GM12865 (cell line): Measurements from ENCODE around the gene ZNF318.
"Not testable (repeated sequence)": the region's sequence is repeated elsewhere in the genome, so short reads cannot be mapped to it uniquely, and the experiment has no call there.

ENCODE experiments used
- DNase-seq: peaks from one replicate; pipeline ENCODE4 v3.0.0; 2010; ENCODE audit warnings: low read depth
- H3K4me3 ChIP-seq: 2 replicates; pipeline ENCODE4 v1.5.1; 2011; ENCODE audit warnings: mild to moderate bottlenecking, low read depth, low read length, control low read depth
- CTCF ChIP-seq: IDR thresholded peaks from 2 replicates; pipeline ENCODE4 v1.5.1; 2011; ENCODE audit warnings: low read length, control low read depth, low read depth, inconsistent platforms; ENCODE audit not compliant: insufficient read depth; ENCODE audit errors: missing control alignments

Gene ZNF318

GRCh38 chr6:43378631-43379030 is 9.2 kb upstream of the ZNF318 start:
- H3K4me3 ChIP-seq, result no peak overlapping the region
- TF ChIP-seq CTCF, result no peak
- DNase-seq, result no peak

DNA sequence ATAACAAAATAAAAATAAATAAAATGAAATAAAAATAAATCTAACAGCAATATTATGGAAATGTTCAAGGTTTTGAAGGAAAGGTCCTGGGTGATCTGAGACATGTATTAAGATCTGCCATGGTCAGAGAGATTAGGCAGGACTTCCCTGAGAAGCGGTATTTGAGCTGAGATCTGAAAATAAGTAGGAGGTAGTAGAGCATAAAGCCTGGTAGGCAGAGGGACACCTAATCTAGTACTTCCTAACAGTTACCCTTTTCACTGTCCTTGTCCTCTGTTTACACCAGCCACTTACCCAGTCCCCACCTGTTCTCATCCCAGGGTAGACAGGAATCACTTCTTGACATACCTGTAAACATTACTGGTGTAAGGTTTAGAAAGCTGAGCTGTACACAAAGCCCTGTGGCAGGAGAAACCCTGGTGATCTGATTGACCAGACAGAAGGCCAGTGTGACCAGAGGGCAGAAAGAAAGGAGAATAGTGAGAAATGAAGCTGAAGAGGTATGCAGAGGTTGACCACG is 8.3 kb upstream of the ZNF318 start:
- no peak overlapping the region for H3K4me3 ChIP-seq
- peak; percentile 59 for DNase-seq
- TF ChIP-seq CTCF, result no peak

GRCh38 chr6:43376551-43376981 is 7.1 kb upstream of the ZNF318 start:
- no peak overlapping the region for H3K4me3 ChIP-seq
- peak; percentile 87 for DNase-seq
- no peak for TF ChIP-seq CTCF

DNA sequence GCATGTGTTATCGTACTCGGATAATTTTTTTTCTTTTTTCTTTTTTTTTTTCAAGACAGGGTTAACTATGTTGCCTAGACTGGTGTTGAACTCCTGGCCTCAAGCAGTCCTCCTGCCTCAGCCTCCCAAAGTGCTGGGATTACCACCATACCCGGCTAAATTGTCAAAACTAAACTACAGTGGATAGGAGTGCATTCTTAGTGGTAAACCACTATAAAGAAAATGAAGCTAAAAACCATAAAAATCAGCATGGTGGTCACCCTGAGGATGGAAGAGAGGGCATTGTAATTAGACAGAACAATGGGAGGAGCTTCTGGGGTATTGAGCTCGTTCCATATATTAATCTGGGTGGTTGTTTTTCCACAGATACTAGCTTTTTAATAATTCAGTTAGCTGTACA is 6.2 kb upstream of the ZNF318 start:
- no peak overlapping the region for H3K4me3 ChIP-seq
- no peak for TF ChIP-seq CTCF
- DNase-seq, result no peak

- DNase-seq, result no peak
- no peak for TF ChIP-seq CTCF
- H3K4me3 ChIP-seq, result no peak overlapping the region
These were observed 3.9 kb upstream of the ZNF318 start for GRCh38 chr6:43373252-43373875.

DNA sequence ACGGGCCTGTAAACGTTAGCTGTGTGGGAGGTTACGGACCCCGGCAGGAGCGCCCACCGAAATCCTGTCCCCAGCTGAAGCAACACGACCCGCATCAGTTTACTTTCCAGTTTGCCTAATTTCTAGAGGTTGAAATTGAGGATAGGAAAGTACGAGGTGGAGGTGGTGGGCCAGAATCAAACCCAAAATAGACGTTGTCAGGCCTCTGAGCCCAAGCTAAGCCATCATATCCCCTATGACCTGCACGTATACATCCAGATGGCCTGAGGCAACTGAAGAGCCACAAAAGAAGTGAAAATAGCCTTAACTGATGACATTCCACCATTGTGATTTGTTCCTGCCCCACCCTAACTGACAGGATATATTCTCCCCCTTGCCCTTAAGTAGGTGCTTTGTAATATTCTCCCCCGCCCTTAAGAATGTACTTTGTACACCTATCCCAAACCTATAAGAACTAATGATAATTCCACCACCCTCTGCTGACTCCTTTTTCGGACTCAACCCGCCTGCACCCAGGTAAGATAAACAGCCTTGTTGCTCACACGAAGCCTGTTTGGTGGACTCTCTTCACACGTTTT is 645 bp upstream of the ZNF318 start:
- peak overlapping the region; percentile 56 for H3K4me3 ChIP-seq
- not testable (repeated sequence) for DNase-seq

DNA sequence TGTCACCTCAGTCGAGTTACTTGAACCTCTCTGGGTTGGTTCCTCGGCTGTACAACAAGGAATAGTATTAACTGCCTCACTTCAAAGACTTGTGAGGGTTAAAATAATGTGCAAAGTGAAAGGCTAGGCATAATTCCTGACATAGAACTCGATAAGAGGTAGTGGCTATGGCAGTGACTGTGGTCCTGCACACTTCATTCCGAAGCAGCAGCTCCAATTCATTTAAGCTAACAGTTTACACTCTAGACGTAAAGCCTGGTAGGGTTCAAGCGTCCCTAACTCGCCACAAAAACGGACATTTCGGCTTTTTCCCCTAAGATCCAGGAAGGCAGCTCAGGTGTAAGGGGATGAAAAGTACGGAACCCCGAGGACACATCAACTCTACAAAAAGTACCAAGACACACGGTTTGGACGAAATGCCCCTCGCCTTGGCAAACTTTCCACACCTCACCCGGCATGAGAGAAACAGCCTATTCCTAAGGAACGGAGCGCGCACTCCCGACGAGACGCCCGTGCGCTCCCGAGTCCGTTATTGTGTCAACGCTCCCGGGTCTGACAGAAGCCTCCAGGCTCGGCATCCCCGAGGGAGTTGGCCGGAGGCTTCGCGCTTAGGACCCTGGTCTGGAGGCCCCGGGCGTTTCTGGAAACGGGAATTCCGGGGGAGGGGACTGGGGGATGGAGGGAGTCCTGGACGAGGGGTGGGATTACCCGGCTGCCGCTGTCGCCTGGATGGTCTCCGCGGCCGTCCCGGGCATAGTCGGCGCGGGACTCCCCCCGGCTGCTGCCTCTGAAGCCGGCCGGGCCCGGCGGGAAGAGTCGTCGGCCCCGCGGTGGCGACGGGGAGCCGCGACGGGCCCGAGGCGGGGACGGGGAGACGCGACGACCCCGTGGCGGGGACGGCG is 937 bp downstream of the ZNF318 start:
- no peak for DNase-seq
- peak overlapping the region; percentile 86 for H3K4me3 ChIP-seq
- TF ChIP-seq CTCF, result no peak
